PC-9 (cell line): ENCODE results near the gene TRAFD1. TPM values are rescaled to one million over a fixed set of nuclear protein-coding genes. Genes with fewer than 3 reads are reported as not detected.

ENCODE experiments used
- BruUV-seq: library from RNA; stranded (reverse); fragments of 400-500 nt; replicated peaks from 2 replicates; lab custom pipeline; 2021; lab: Mats Ljungman, UMichigan
- CTCF ChIA-PET: fragments of 300-600 bp; sonication (Branson Sonifier 250); formaldehyde crosslinking; loops from one replicate; lab custom pipeline; 2022; ENCODE audit warnings: antibody characterized with exemption; lab: Charles Lee
- POLR2A ChIA-PET: fragments of 300-600 bp; sonication (Branson Sonifier 250); formaldehyde crosslinking; loops from one replicate; lab custom pipeline; 2022; ENCODE audit warnings: antibody characterized with exemption; ENCODE audit not compliant: unreplicated experiment; lab: Charles Lee
- DNase-seq, 2 experiments: peaks; one replicate each; pipeline versions ENCODE4 v3.0.0 to v3.0.0-alpha.2; 2015 to 2022; ENCODE audit warnings: mixed read lengths in 1 of 2
- H2AFZ ChIP-seq: fragments of 200-600 bp; sonication (generic); 2 replicates; pipeline ENCODE4 v1.8.1; 2017; ENCODE audit warnings: antibody characterized with exemption
- H3F3A ChIP-seq: fragments of 200-600 bp; sonication (generic); 2 replicates; pipeline ENCODE4 v1.8.1; 2017; ENCODE audit warnings: antibody characterized with exemption, mild to moderate bottlenecking, low read depth; ENCODE audit not compliant: insufficient read depth
- H3K27ac ChIP-seq: fragments of 200-600 bp; sonication (generic); 2 replicates; pipeline ENCODE4 v1.6.1; 2016; ENCODE audit warnings: mixed run types
- H3K27me3 ChIP-seq: fragments of 200-600 bp; sonication (generic); 2 replicates; pipeline ENCODE4 v1.6.1; 2016; ENCODE audit warnings: low read depth, mixed run types; ENCODE audit not compliant: insufficient read depth
- H3K36me3 ChIP-seq: fragments of 200-600 bp; sonication (generic); 2 replicates; pipeline ENCODE4 v1.6.1; 2016; ENCODE audit warnings: low read depth, mixed run types
- H3K4me1 ChIP-seq: fragments of 200-600 bp; sonication (generic); replicated peaks from 2 replicates; pipeline ENCODE4 v1.6.1; 2016; ENCODE audit warnings: mixed run types; ENCODE audit not compliant: insufficient read depth
- H3K4me2 ChIP-seq: fragments of 200-600 bp; sonication (generic); 2 replicates; pipeline ENCODE4 v1.6.1; 2017; ENCODE audit warnings: mixed run types
- H3K4me3 ChIP-seq: fragments of 200-600 bp; sonication (generic); 2 replicates; pipeline ENCODE4 v1.6.1; 2016; ENCODE audit warnings: mixed run types
- H3K79me2 ChIP-seq: fragments of 200-600 bp; sonication (generic); 2 replicates; pipeline ENCODE4 v1.6.1; 2017; ENCODE audit warnings: low read depth, mixed run types
- H3K9me2 ChIP-seq: fragments of 200-600 bp; sonication (generic); 2 replicates; pipeline ENCODE4 v1.8.1; 2017; ENCODE audit warnings: mild to moderate bottlenecking; ENCODE audit not compliant: insufficient read depth
- H3K9me3 ChIP-seq: fragments of 200-600 bp; sonication (generic); 2 replicates; pipeline ENCODE4 v1.8.1; 2016; ENCODE audit warnings: low read depth; ENCODE audit not compliant: insufficient read depth
- H4K20me1 ChIP-seq: fragments of 200-600 bp; sonication (generic); 2 replicates; pipeline ENCODE4 v1.8.1; 2017; ENCODE audit not compliant: insufficient read depth
- EZH2 ChIP-seq: fragments of 200-600 bp; sonication (generic); IDR thresholded peaks from 2 replicates; pipeline ENCODE4 v1.8.0; 2017; ENCODE audit warnings: antibody characterized with exemption, low read depth
- intact Hi-C: fragments of 100-400 bp; cut with micrococcal nuclease; formaldehyde crosslinking; loops from one replicate; pipeline ENCODE4 v1.10.0; 2022; ENCODE audit not compliant: unreplicated experiment
- total RNA-seq: library from RNA; stranded (reverse); gene quantifications from 2 replicates; pipeline ENCODE4 v1.2.3, GENCODE V29; 2021
- TF ChIP-seq, protein P1 (sequence below): fragments of 200-600 bp; sonication (generic); conservative IDR thresholded peaks from 2 replicates; pipeline ENCODE4 v1.6.1; 2017; ENCODE audit warnings: mixed run types, antibody characterized with exemption, mild to moderate bottlenecking, moderate library complexity

TRAFD1 gene
- total RNA-seq, 1 experiment from 2014 or later = 38.7 TPM

DNA sequence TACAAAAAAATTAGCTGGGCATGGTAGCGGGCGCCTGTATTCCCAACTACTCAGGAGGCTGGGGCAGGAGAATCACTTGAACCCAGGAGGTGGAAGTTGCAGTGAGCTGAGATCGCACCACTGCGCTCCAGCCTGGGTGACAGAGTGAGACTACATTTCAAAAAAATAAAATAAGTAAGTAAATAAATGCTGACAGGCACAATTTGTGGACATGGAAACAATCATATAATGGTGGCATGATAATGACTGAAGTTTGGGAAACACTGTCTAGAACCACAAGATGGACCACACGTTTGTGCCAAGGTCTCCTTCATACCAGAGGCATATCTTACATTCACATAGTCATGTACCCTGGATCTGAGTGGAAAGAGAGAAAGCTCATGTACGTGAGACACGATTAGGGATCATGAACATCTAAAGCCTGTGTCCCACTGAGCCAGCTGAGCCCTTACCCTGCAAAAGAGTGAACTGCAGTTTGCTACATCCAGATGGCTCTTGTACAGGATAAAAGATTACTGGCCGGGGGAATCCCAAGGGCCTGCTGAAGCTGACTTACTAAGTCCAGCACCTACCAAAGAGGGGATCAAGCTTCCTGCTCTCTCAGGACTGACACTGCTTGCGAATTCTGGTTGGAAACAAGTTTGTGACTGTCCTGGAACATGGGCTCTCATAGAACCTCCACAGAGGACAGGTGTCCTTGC is 62.9 kb downstream of the TRAFD1 start:
- DNase-seq = no peak
- POLR2A ChIA-PET = no interaction called here
- no TSS peak for BruUV-seq
- H3K27ac ChIP-seq = no peak overlapping the region
- no peaks in the 10 kb centered on the region for H3F3A ChIP-seq
- no peaks in the 10 kb centered on the region for H3K9me2 ChIP-seq
- no peaks in the 10 kb centered on the region for H4K20me1 ChIP-seq
- H3K4me2 ChIP-seq = no peak overlapping the region
- no peaks in the 10 kb centered on the region for H3K4me1 ChIP-seq
- H3K79me2 ChIP-seq = no peaks in the 10 kb centered on the region
- H3K36me3 ChIP-seq = no peaks in the 10 kb centered on the region
- H3K27me3 ChIP-seq = no peaks in the 10 kb centered on the region
- CTCF ChIA-PET = no interaction called here
- TF ChIP-seq, protein P1, sequence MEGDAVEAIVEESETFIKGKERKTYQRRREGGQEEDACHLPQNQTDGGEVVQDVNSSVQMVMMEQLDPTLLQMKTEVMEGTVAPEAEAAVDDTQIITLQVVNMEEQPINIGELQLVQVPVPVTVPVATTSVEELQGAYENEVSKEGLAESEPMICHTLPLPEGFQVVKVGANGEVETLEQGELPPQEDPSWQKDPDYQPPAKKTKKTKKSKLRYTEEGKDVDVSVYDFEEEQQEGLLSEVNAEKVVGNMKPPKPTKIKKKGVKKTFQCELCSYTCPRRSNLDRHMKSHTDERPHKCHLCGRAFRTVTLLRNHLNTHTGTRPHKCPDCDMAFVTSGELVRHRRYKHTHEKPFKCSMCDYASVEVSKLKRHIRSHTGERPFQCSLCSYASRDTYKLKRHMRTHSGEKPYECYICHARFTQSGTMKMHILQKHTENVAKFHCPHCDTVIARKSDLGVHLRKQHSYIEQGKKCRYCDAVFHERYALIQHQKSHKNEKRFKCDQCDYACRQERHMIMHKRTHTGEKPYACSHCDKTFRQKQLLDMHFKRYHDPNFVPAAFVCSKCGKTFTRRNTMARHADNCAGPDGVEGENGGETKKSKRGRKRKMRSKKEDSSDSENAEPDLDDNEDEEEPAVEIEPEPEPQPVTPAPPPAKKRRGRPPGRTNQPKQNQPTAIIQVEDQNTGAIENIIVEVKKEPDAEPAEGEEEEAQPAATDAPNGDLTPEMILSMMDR = no peak
- TF ChIP-seq EZH2 = no peak
- intact Hi-C loops = no loop called here
- no peak overlapping the region for H2AFZ ChIP-seq
- H3K4me3 ChIP-seq = no peak overlapping the region
- no peaks in the 10 kb centered on the region for H3K9me3 ChIP-seq

DNA sequence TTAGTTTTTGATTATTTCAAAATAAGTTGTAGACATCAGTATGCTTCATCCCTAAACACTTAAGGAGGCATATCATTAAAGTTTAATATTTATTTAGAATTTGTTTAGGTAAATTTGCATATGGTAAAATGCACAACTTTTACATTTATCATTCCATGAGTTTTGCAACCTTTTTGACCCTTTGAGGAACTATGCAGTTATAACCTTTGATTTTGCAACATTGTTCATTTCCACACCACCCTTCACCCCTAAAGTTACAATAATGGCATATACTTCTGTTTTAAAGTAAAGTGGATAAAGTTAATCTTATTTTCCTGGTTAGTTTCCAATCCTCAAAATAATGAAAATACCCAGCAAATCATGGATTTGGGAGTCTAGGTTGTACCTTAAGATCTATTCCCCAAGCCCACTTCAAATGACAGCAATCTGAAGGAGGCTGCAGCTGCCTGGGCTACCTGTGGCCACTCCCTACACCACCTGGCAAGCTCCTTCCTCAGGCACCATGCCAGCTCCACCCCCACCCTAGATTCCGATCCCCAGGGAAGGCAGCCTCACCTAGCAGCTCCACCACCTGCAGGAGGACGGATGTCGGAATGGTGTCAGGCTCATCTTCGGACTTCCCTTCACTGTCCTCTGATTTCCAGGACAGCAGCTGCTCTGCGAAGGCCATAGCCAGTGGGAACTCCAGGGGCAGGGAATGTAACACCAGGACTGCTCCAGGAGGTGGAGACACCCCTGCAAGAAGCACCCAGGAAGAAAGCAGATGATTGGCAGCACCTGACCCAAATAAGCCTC is 65.1 kb downstream of the TRAFD1 start:
- CTCF ChIA-PET = no interaction called here

DNA sequence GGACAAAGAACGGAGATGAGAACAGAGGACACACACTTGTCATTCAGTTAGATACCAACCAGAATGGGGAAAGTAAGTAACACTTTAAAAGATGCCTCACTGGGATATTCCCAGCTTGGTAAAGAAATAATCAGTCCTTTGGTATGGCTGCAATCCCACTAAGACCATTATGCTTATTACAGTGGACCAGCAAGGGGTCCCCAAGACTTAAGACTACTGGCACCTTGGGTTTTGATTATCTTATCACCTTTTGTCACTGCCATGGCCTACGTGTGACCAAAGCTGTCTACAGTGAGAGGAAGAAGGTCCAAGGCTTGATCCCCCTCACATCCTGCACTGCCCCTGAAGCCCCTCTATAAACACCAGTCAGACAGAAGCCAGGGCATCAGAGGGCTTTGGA is 65.8 kb downstream of the TRAFD1 start:
- Histone ChIP-seq H4K20me1 (no peaks in the 10 kb centered on the region), H3K4me3 (no peak overlapping the region), H3K27ac (no peak overlapping the region), H3K4me2 (no peak overlapping the region), H3K9me3 (no peaks in the 10 kb centered on the region), H3F3A (no peaks in the 10 kb centered on the region), H3K27me3 (no peaks in the 10 kb centered on the region), H3K79me2 (no peaks in the 10 kb centered on the region), H3K4me1 (no peaks in the 10 kb centered on the region), H2AFZ (no peak overlapping the region), H3K9me2 (no peaks in the 10 kb centered on the region), H3K36me3 (no peaks in the 10 kb centered on the region)
- no peak for DNase-seq
- TF ChIP-seq, protein P1 = no peak
- no peak for TF ChIP-seq EZH2
- CTCF ChIA-PET = no interaction called here
- POLR2A ChIA-PET = no interaction called here
- no TSS peak for BruUV-seq
- intact Hi-C loops = no loop called here

More for the DNA sequence above, 65.1 kb downstream of the TRAFD1 start:
- Histone ChIP-seq H3K4me1 (no peaks in the 10 kb centered on the region), H4K20me1 (no peaks in the 10 kb centered on the region), H3K36me3 (no peaks in the 10 kb centered on the region), H3K9me2 (no peaks in the 10 kb centered on the region), H3K27ac (no peak overlapping the region), H3K79me2 (no peaks in the 10 kb centered on the region), H3K9me3 (no peaks in the 10 kb centered on the region), H3K27me3 (no peaks in the 10 kb centered on the region), H3K4me2 (no peak overlapping the region), H3F3A (no peaks in the 10 kb centered on the region), H3K4me3 (no peak overlapping the region), H2AFZ (no peak overlapping the region)
- intact Hi-C loops = no loop called here
- TF ChIP-seq, protein P1 = no peak
- TF ChIP-seq EZH2 = no peak
- POLR2A ChIA-PET = no interaction called here
- no TSS peak for BruUV-seq
- peak in 1 of 2 experiments; percentile 37 for DNase-seq
